GM12878 (cell line): Measurements from ENCODE around the gene BTG2. TPM values are rescaled to one million over a fixed set of nuclear protein-coding genes. Genes with fewer than 3 reads are reported as not detected.

Experiments used
- ATAC-seq: fragments of 200-7000 bp; cut with Tn5 transposase; 3 replicates; pipeline ENCODE4 v1.9.1; 2020; ENCODE audit warnings: mild to moderate bottlenecking, moderate library complexity
- BruUV-seq: library from RNA; stranded (reverse); fragments of 400-500 nt; replicated peaks from 2 replicates; lab custom pipeline; 2021; lab: Mats Ljungman, UMichigan
- CTCF ChIA-PET: fragments of 300-600 bp; sonication (Branson Sonifier 250); formaldehyde crosslinking; extraction: SDS; loops from one replicate; lab custom pipeline; 2021; ENCODE audit warnings: inconsistent platforms; lab: Yijun Ruan, JAX
- POLR2A ChIA-PET: fragments of 350-600 bp; formaldehyde crosslinking; extraction: SDS; loops from one replicate; lab custom pipeline; 2021; ENCODE audit warnings: inconsistent platforms; lab: Charles Lee
- RAD21 ChIA-PET: fragments of 300-600 bp; sonication (Branson Sonifier 250); formaldehyde crosslinking; loops from one replicate; lab custom pipeline; 2023; ENCODE audit warnings: antibody characterized with exemption; ENCODE audit not compliant: unreplicated experiment; lab: Charles Lee
- SMC1A ChIA-PET: fragments of 300-600 bp; sonication (Branson Sonifier 250); formaldehyde crosslinking; loops from one replicate; lab custom pipeline; 2023; ENCODE audit not compliant: unreplicated experiment, uncharacterized antibody; lab: Charles Lee
- DNase-seq: peaks from one replicate; pipeline ENCODE4 v3.0.0-alpha.2; 2011; ENCODE audit warnings: low read depth, low spot score
- FAIRE-seq: peaks from 3 replicates; lab custom pipeline; 2011; peaks lifted over from hg19 to GRCh38; lab: Jason Lieb, UNC
- H2AFZ ChIP-seq: 2 replicates; pipeline ENCODE4 v1.6.0; 2011; ENCODE audit warnings: low read depth, low read length, control low read depth; ENCODE audit not compliant: control insufficient read depth
- H3K27ac ChIP-seq: 2 replicates; pipeline ENCODE4 v1.5.1; 2011; ENCODE audit warnings: control low read depth; ENCODE audit not compliant: control insufficient read depth, insufficient read depth
- H3K27me3 ChIP-seq, 2 experiments: replicated peaks in 1 of 2; 2 replicates each; pipeline versions ENCODE4 v1.6.0 to v1.6.1; 2011; ENCODE audit warnings: low read length in 1 of 2; ENCODE audit not compliant: control insufficient read depth in 2 of 2, insufficient read depth in 2 of 2
- H3K36me3 ChIP-seq, 2 experiments: 2 replicates each; pipeline ENCODE4 v1.5.1; 2011; ENCODE audit warnings: low read length in 1 of 2; ENCODE audit not compliant: control insufficient read depth in 2 of 2, insufficient read depth in 2 of 2
- H3K4me1 ChIP-seq: 2 replicates; pipeline ENCODE4 v1.6.1; 2011; ENCODE audit warnings: mild to moderate bottlenecking, low read length, moderate library complexity, mixed read lengths; ENCODE audit not compliant: control insufficient read depth, insufficient read depth
- H3K4me2 ChIP-seq: 2 replicates; pipeline ENCODE4 v1.6.0; 2011; ENCODE audit warnings: control low read depth; ENCODE audit not compliant: control insufficient read depth, insufficient read depth
- H3K4me3 ChIP-seq: fragments of 200-600 bp; sonication (generic); 2 replicates; pipeline ENCODE4 v1.5.1; 2016
- H3K79me2 ChIP-seq: 2 replicates; pipeline ENCODE4 v1.6.0; 2011; ENCODE audit warnings: low read length; ENCODE audit not compliant: control insufficient read depth, insufficient read depth
- H3K9ac ChIP-seq: 2 replicates; pipeline ENCODE4 v1.8.0; 2011; ENCODE audit warnings: low read length, control low read depth, mixed read lengths; ENCODE audit not compliant: control insufficient read depth, insufficient read depth
- H3K9me3 ChIP-seq: replicated peaks from 3 replicates; pipeline ENCODE4 v1.5.1; 2011; ENCODE audit warnings: mild to moderate bottlenecking, low read length; ENCODE audit not compliant: control insufficient read depth, insufficient read depth
- H4K20me1 ChIP-seq: 2 replicates; pipeline ENCODE4 v1.6.0; 2011; ENCODE audit not compliant: control insufficient read depth, insufficient read depth
- ATF3 ChIP-seq: IDR thresholded peaks from 2 replicates; pipeline ENCODE4 v1.6.1; 2011; ENCODE audit warnings: low read depth, mild to moderate bottlenecking, low read length, moderate library complexity, borderline replicate concordance; ENCODE audit errors: extremely low read depth
- EP300 ChIP-seq, 2 experiments: fragments of 150-350 bp in 1 of 2; IDR thresholded peaks; 2 replicates each; pipeline ENCODE4 v1.6.1; 2011 to 2012; ENCODE audit warnings: low read depth in 2 of 2, low read length in 2 of 2, borderline replicate concordance in 1 of 2, improper control_type of control experiment in 1 of 2, inconsistent platforms in 1 of 2; ENCODE audit not compliant: control insufficient read depth in 1 of 2
- KAT2A ChIP-seq: conservative IDR thresholded peaks from 2 replicates; pipeline ENCODE4 v1.6.1; 2011; ENCODE audit warnings: low read depth, low read length; ENCODE audit not compliant: control insufficient read depth
- MYB ChIP-seq: fragments of 150-350 bp; IDR thresholded peaks from 2 replicates; pipeline ENCODE4 v1.6.1; 2014; ENCODE audit warnings: mild to moderate bottlenecking, low read depth, low read length, borderline replicate concordance
- NFYB ChIP-seq: IDR thresholded peaks from 2 replicates; pipeline ENCODE4 v1.6.1; 2011; ENCODE audit warnings: low read depth, mild to moderate bottlenecking, low read length, improper control_type of control experiment, moderate library complexity; ENCODE audit not compliant: insufficient read depth
- RELB ChIP-seq: fragments of 450-650 bp; IDR thresholded peaks from 2 replicates; pipeline ENCODE4 v1.6.1; 2017; ENCODE audit warnings: low read depth, mild to moderate bottlenecking, moderate library complexity
- REST ChIP-seq: IDR thresholded peaks from 2 replicates; pipeline ENCODE4 v1.6.1; 2012; ENCODE audit warnings: mild to moderate bottlenecking, low read depth, low read length
- TCF3 ChIP-seq: IDR thresholded peaks from 2 replicates; pipeline ENCODE4 v1.6.1; 2012; ENCODE audit warnings: low read depth, mild to moderate bottlenecking, low read length, borderline replicate concordance; ENCODE audit not compliant: insufficient read depth
- ZNF217 ChIP-seq: fragments of 450-650 bp; IDR thresholded peaks from 2 replicates; pipeline ENCODE4 v1.6.1; 2017; ENCODE audit warnings: antibody characterized with exemption, mild to moderate bottlenecking
- WGBS: methylation state at CpG from one replicate; pipeline ENCODE4 v1.1.6; 2016; ENCODE audit warnings: low lambda C conversion rate; ENCODE audit not compliant: insufficient replicate concordance, insufficient coverage; ENCODE audit errors: missing lambda C conversion rate; 5-methylcytosine and 5-hydroxymethylcytosine counted together
- in situ Hi-C: fragments of 300-500 bp; cut with MboI; formaldehyde crosslinking; loops from 9 replicates; pipeline ENCODE4 v1.14.3; 2018; ENCODE audit warnings: mixed read lengths
- intact Hi-C: fragments of 100-400 bp; cut with micrococcal nuclease; formaldehyde crosslinking; loops from one replicate; pipeline ENCODE4 v1.14.2; 2022; ENCODE audit not compliant: unreplicated experiment
- polyA plus RNA-seq, 11 experiments: library from polyadenylated mRNA; depleted of rRNA in 4 of 11; unstranded in 6 of 11; stranded (reverse) in 5 of 11; fragments of >200 nt; fragmentation: Nextera tagmentation in 4 of 11; fragmentation: Illumina TruSeq in 1 of 11; extraction: Ambion mirVana in 4 of 11; extraction: Trizol in 1 of 11; gene quantifications; 1 replicate in 1 of 11; 2 replicates in 10 of 11; pipeline versions ENCODE4 v1.2.1 to v1.2.3, GENCODE V29; 2011 to 2016; ENCODE audit warnings: inconsistent platforms in 2 of 11, missing spikeins in 2 of 11, low read depth in 1 of 11
- total RNA-seq, 4 experiments: library from RNA; depleted of rRNA in 3 of 4; stranded (reverse); fragments of >200 nt in 3 of 4; fragmentation: Illumina TruSeq in 1 of 4; extraction: Trizol in 1 of 4; gene quantifications; 2 replicates each; pipeline versions ENCODE4 v1.2.1 to v1.2.3, GENCODE V29; 2013 to 2021

The BTG2 gene
- total and polyA plus RNA-seq, 10 of the 15 experiments (the other 5 are each of a cell fraction or from before 2014, with no cell fraction given): 23.3 to 160 (median 98.1) TPM

GRCh38 chr1:203353486-203353885, 48.2 kb downstream of the BTG2 start:
- intact Hi-C loops (no loop called here), in situ Hi-C loops (no loop called here)
- WGBS: 30% methylated on average over 8 of the region's 8 CpGs
- H3K79me2 ChIP-seq: no peaks in the 10 kb centered on the region
- H3K4me1 ChIP-seq: no peaks in the 10 kb centered on the region
- H2AFZ ChIP-seq: no peak overlapping the region
- ChIA-PET RAD21 (interaction anchor here (1.1 to 1.2 kb wide), 3 partner anchors 72 to 134 kb away, joined by 3 to 5 read pairs (median 5); no protein-coding TSS in a partner anchor), SMC1A (interaction anchor here (0.8 to 1.0 kb wide), 2 partner anchors 29 to 100 kb away, joined by 3 to 4 read pairs; no protein-coding TSS in a partner anchor), POLR2A (interaction anchor here (1.0 kb wide), 1 partner anchor 10 kb away, joined by 4 read pairs; no protein-coding TSS in a partner anchor), CTCF (interaction anchor here (0.6 to 15.0 kb wide), 6 partner anchors 10 to 1393 kb away, joined by 3 to 184 read pairs (median 4); no protein-coding TSS in a partner anchor)
- no peak for ATAC-seq
- no peak overlapping the region for H3K27ac ChIP-seq
- H3K27me3 ChIP-seq: peaks cover 0 to 4% of the 10 kb centered on the region in 2 experiments; a peak in 1 of 4 replicates
- H3K36me3 ChIP-seq: no peaks in the 10 kb centered on the region
- H3K9me3 ChIP-seq: peaks cover 8% of the 10 kb centered on the region; the same call in 2 of the 3 replicates
- no peaks in the 10 kb centered on the region for H4K20me1 ChIP-seq
- H3K4me2 ChIP-seq: no peak overlapping the region
- no peak overlapping the region for H3K4me3 ChIP-seq
- no peak for DNase-seq
- no TSS peak for BruUV-seq
- TF ChIP-seq ATF3: no peak
- no peak for TF ChIP-seq NFYB
- FAIRE-seq: no peak
- no peak overlapping the region for H3K9ac ChIP-seq

- ChIA-PET CTCF (interaction anchor here (15.0 kb wide), 1 partner anchor 11 kb away, joined by 184 read pairs; no protein-coding TSS in a partner anchor), POLR2A (no interaction called here), RAD21 (interaction anchor here (1.2 to 2.2 kb wide), 2 partner anchors 71 to 86 kb away, joined by 3 to 9 read pairs; no protein-coding TSS in a partner anchor), SMC1A (interaction anchor here (1.0 kb wide), 1 partner anchor 20 kb away, joined by 3 read pairs; no protein-coding TSS in a partner anchor)
- Histone ChIP-seq H3K4me2 (no peak overlapping the region), H2AFZ (no peak overlapping the region), H3K4me3 (no peak overlapping the region), H4K20me1 (no peaks in the 10 kb centered on the region), H3K4me1 (no peaks in the 10 kb centered on the region), H3K79me2 (no peaks in the 10 kb centered on the region), H3K9me3 (peaks cover 8% of the 10 kb centered on the region; the same call in 2 of the 3 replicates), H3K36me3 (no peaks in the 10 kb centered on the region), H3K9ac (no peak overlapping the region), H3K27ac (no peak overlapping the region), H3K27me3 (peaks cover 0 to 10% of the 10 kb centered on the region in 2 experiments; a peak in 3 of 4 replicates)
- DNase-seq (no peak), ATAC-seq (no peak), FAIRE-seq (no peak)
- 64% methylated on average over 2 of the region's 2 CpGs for WGBS
- in situ Hi-C loops: no loop called here
- no TSS peak for BruUV-seq
- intact Hi-C loops: no loop called here
- no peak for TF ChIP-seq ZNF217
- TF ChIP-seq REST: no peak
- TF ChIP-seq MYB: no peak
- TF ChIP-seq RELB: no peak
- no peak for TF ChIP-seq KAT2A
- TF ChIP-seq EP300 (IDR thresholded peaks at IDR 0.05; ENCODE audit: borderline replicate concordance in 1 of 2, control insufficient read depth in 1 of 2, low read depth in 2 of 2, low read length in 2 of 2): no peak
- no peak for TF ChIP-seq TCF3
Measured at GRCh38 chr1:203354246-203354645, 48.9 kb downstream of the BTG2 start.
